Measurements from ENCODE around the gene SPDEF. TPM values are rescaled to one million over a fixed set of nuclear protein-coding genes. Genes with fewer than 3 reads are reported as not detected.

SPDEF gene
- total and polyA plus RNA-seq, 10 of the 15 experiments (the other 5 are each of a cell fraction or from before 2014, with no cell fraction given) = not detected

GRCh38 chr6:34600101-34600500 lies 44.0 kb upstream of the SPDEF start (continued):
- TF ChIP-seq BCLAF1 (IDR thresholded peaks at IDR 0.05) = no peak
- TF ChIP-seq NFIC (IDR thresholded peaks at IDR 0.05; ENCODE audit: low read depth, low read length) = no peak
- TF ChIP-seq MTA3 (IDR thresholded peaks at IDR 0.05; ENCODE audit: borderline replicate concordance, low read length) = no peak

DNA sequence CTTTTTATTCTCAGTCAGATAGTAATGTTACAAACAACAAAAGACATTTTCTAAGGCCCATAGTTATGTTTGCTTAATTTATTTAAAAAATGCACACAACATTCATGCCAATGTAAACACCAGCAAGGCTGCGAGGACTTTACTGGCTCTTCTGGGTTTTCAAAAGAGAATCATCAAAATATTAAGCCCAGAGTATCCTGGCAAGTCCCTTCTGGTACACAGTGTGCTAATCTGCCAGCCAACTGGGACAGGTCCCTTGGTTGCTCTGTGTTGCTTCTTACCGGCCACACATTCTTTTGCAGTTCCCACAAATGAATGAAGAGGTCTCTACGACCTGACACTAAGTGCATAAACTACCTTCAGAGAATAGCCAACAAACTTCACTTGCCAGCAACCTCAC lies 42.6 kb upstream of the SPDEF start:
- Histone ChIP-seq H3K4me3 (no peak overlapping the region), H3K9me3 (replicated peaks; ENCODE audit: control insufficient read depth, insufficient read depth, low read length) (no peaks in the 10 kb centered on the region), H4K20me1 (ENCODE audit: control insufficient read depth, insufficient read depth) (peaks cover 3% of the 10 kb centered on the region; the same call in 1 of the 2 replicates), H2AFZ (ENCODE audit: control insufficient read depth, low read depth, low read length) (no peak overlapping the region), H3K9ac (ENCODE audit: control insufficient read depth, insufficient read depth, low read length) (no peak overlapping the region), H3K4me1 (ENCODE audit: control insufficient read depth, insufficient read depth, low read length) (no peaks in the 10 kb centered on the region), H3K4me2 (ENCODE audit: control insufficient read depth, insufficient read depth) (no peak overlapping the region), H3K36me3 (ENCODE audit: control insufficient read depth in 2 of 2, insufficient read depth in 2 of 2, low read length in 1 of 2) (peaks cover 13 to 29% of the 10 kb centered on the region in 2 experiments), H3K27me3 (replicated peaks in 1 of 2; ENCODE audit: control insufficient read depth in 2 of 2, insufficient read depth in 2 of 2, low read length in 1 of 2) (no peaks in the 10 kb centered on the region), H3K79me2 (ENCODE audit: control insufficient read depth, insufficient read depth, low read length) (peaks cover 20% of the 10 kb centered on the region), H3K27ac (ENCODE audit: control insufficient read depth, insufficient read depth) (no peak overlapping the region)
- SMC1A ChIA-PET (ENCODE audit: uncharacterized antibody, unreplicated experiment) = interaction anchor here (0.6 to 2.6 kb wide), 3 partner anchors 10 to 136 kb away, joined by 4 to 20 read pairs (median 7); no protein-coding TSS in a partner anchor
- 82% methylated on average over 3 of the region's 3 CpGs for WGBS (ENCODE audit: insufficient coverage, insufficient replicate concordance, low lambda C conversion rate, missing lambda C conversion rate)
- CTCF ChIA-PET = interaction anchor here (1.4 to 2.8 kb wide), 2 partner anchors 10 to 138 kb away, joined by 5 to 26 read pairs; no protein-coding TSS in a partner anchor
- RAD21 ChIA-PET (ENCODE audit: unreplicated experiment) = interaction anchor here (2.4 kb wide), 1 partner anchor 139 kb away, joined by 9 read pairs; no protein-coding TSS in a partner anchor
- no peak for TF ChIP-seq DPF2 (IDR thresholded peaks at IDR 0.05)
- no peak for TF ChIP-seq NR2C1 (IDR thresholded peaks at IDR 0.05)
- no peak for TF ChIP-seq TCF3 (IDR thresholded peaks at IDR 0.05; ENCODE audit: borderline replicate concordance, insufficient read depth, low read depth, low read length)
- TF ChIP-seq NFYA (IDR thresholded peaks at IDR 0.05; ENCODE audit: borderline replicate concordance, low read depth, low read length) = no peak
- TF ChIP-seq FOXM1 (IDR thresholded peaks at IDR 0.05; ENCODE audit: low read depth, low read length) = no peak
- TF ChIP-seq MYC (IDR thresholded peaks at IDR 0.05; ENCODE audit: insufficient read depth, insufficient read length, insufficient replicate concordance, low read length, severe bottlenecking) = no peak
- no peak for TF ChIP-seq PML (IDR thresholded peaks at IDR 0.05; ENCODE audit: low read length)
- no peak for TF ChIP-seq STAT1 (conservative IDR thresholded peaks at IDR 0.05)
- no peak for TF ChIP-seq YBX1 (IDR thresholded peaks at IDR 0.05)
- FAIRE-seq (no peak), ATAC-seq (no peak), DNase-seq (ENCODE audit: low read depth, low spot score) (no peak)
- BruUV-seq (replicated peaks) = no TSS peak
- intact Hi-C loops (cut with micrococcal nuclease; ENCODE audit: unreplicated experiment) = no loop called here
- POLR2A ChIA-PET = interaction anchor here (0.6 kb wide), 1 partner anchor 540 kb away, joined by 6 read pairs; no protein-coding TSS in a partner anchor
- in situ Hi-C loops (cut with MboI) = no loop called here

Measured in GM12878 (cell line).